ENCODE measurements around the gene CD3G. TPM values are rescaled to one million over a fixed set of nuclear protein-coding genes. Genes with fewer than 3 reads are reported as not detected.
A peak's percentile ranks its signal among the peaks of the same experiment; 100 is the strongest.

CD3G gene
- total and polyA plus RNA-seq, 9 of the 15 experiments (the other 6 are each of a cell fraction or from before 2014, with no cell fraction given) = 0.30 to 1.7 (median 0.47) TPM

GRCh38 chr11:118318581-118319336 is 25.4 kb upstream of the CD3G start:
- CTCF ChIA-PET (ENCODE audit: low intra/inter-chr PET ratio) = interaction anchor here (0.7 kb wide), 1 partner anchor 148 kb away, joined by 3 read pairs; no protein-coding TSS in a partner anchor
- peaks cover 3% of the 10 kb centered on the region for H3K9me1 ChIP-seq (ENCODE audit: control insufficient read depth, insufficient read depth, low read length)
- no peaks in the 10 kb centered on the region for H3K9me3 ChIP-seq (replicated peaks; ENCODE audit: control insufficient read depth, insufficient read depth, low read depth, low read length)
- H3K9ac ChIP-seq (ENCODE audit: insufficient read depth in 1 of 2, low read depth in 2 of 2, low read length in 2 of 2) = peak overlapping the region in 1 of 2 experiments; percentile 50; a peak in 1 of 4 replicates
- 0 out of 2 replicates have a peak overlapping the region, but pooled peaks have one; percentile 68 for H2AFZ ChIP-seq (ENCODE audit: low read depth, low read length)
- H3K4me2 ChIP-seq (ENCODE audit: insufficient read depth, low read length) = peak overlapping the region; percentile 13; the same call in 1 of the 2 replicates
- POLR2A ChIA-PET = no interaction called here
- no peak overlapping the region for H3K27ac ChIP-seq (ENCODE audit: extremely low read depth, low read depth, low read length)
- ATAC-seq = no peak
- H3K79me2 ChIP-seq (ENCODE audit: control insufficient read depth, insufficient read depth, low read length) = no peaks in the 10 kb centered on the region
- WGBS (ENCODE audit: insufficient coverage, low coverage, missing lambda C conversion rate) = 47% methylated on average over 9 of the region's 11 CpGs
- BruUV-seq (replicated peaks) = no TSS peak
- H3K36me3 ChIP-seq (ENCODE audit: control insufficient read depth, insufficient read depth, low read length) = no peaks in the 10 kb centered on the region
- no peak for FAIRE-seq
- in situ Hi-C loops (cut with MboI) = no loop called here
- H3K4me3 ChIP-seq = no peak overlapping the region
- DNase-seq (ENCODE audit: extremely low read depth in 1 of 4, low spot score in 3 of 4) = no peak
- H4K20me1 ChIP-seq (replicated peaks; ENCODE audit: control insufficient read depth, insufficient read depth, low read length) = no peaks in the 10 kb centered on the region
- H3K27me3 ChIP-seq (ENCODE audit: control insufficient read depth in 2 of 2, insufficient read depth in 2 of 2, low read length in 2 of 2) = peaks cover 0 to 3% of the 10 kb centered on the region in 2 experiments; a peak in 1 of 5 replicates
- intact Hi-C loops (cut with micrococcal nuclease) = no loop called here
- H3K4me1 ChIP-seq (replicated peaks in 1 of 2; ENCODE audit: control insufficient read depth in 2 of 2, insufficient read depth in 2 of 2, low read length in 2 of 2) = peaks cover 29 to 42% of the 10 kb centered on the region in 2 experiments
- TF ChIP-seq ZNF518B (CRISPR knock-in tag; IDR thresholded peaks at IDR 0.05) (no peak), IRF9 (tag; IDR thresholded peaks at IDR 0.05) (no peak), TCF7 (IDR thresholded peaks at IDR 0.05; ENCODE audit: borderline replicate concordance) (no peak), REST (IDR thresholded peaks at IDR 0.05; ENCODE audit: borderline replicate concordance) (no peak), REST (CRISPR knock-in tag; IDR thresholded peaks at IDR 0.05; ENCODE audit: low read depth) (no peak), ZNF644 (tag; IDR thresholded peaks at IDR 0.05; ENCODE audit: low read depth) (no peak), HDAC6 (IDR thresholded peaks at IDR 0.05; ENCODE audit: low read depth, low read length) (no peak), MCM7 (IDR thresholded peaks at IDR 0.05) (no peak), ELF1 (tag; IDR thresholded peaks at IDR 0.05) (peak; percentile 17; the same call in 1 of the 2 replicates)
